K562 (cell line): ENCODE results near the gene KATNB1. TPM values are rescaled to one million over a fixed set of nuclear protein-coding genes. Genes with fewer than 3 reads are reported as not detected.

Experiments
- ATAC-seq: fragments of 200-7000 bp; cut with Tn5 transposase; 3 replicates; pipeline ENCODE4 v1.9.1; 2020; ENCODE audit warnings: moderate library complexity
- BruUV-seq: library from RNA; stranded (reverse); fragments of 400-500 nt; replicated peaks from 2 replicates; lab custom pipeline; 2021; lab: Mats Ljungman, UMichigan
- CTCF ChIA-PET: fragments of 300-600 bp; formaldehyde crosslinking; extraction: SDS; loops from one replicate; lab custom pipeline; 2021; ENCODE audit warnings: low intra/inter-chr PET ratio; lab: Yijun Ruan, JAX
- POLR2A ChIA-PET: fragments of 300-600, 350-650 bp; sonication (Branson Sonifier 250); formaldehyde crosslinking; extraction: SDS; loops from one replicate; lab custom pipeline; 2021; ENCODE audit warnings: antibody characterized with exemption, inconsistent platforms; lab: Yijun Ruan, JAX
- DNase-seq, 4 experiments: peaks; one replicate each; pipeline versions ENCODE4 v3.0.0 to v3.0.0-alpha.2; 2011 to 2018; ENCODE audit warnings: low spot score in 3 of 4, mixed read lengths in 3 of 4; ENCODE audit errors: extremely low read depth in 1 of 4
- FAIRE-seq: peaks from 2 replicates; lab custom pipeline; 2011; peaks lifted over from hg19 to GRCh38; lab: Jason Lieb, UNC
- H2AFZ ChIP-seq: 2 replicates; pipeline ENCODE4 v1.6.0; 2011; ENCODE audit warnings: low read depth, low read length, control low read depth, inconsistent platforms
- H3K27ac ChIP-seq: fragments of 200-600 bp; 3 replicates; pipeline ENCODE4 v1.8.0; 2011; ENCODE audit warnings: low read depth, mild to moderate bottlenecking, control low read depth, inconsistent platforms, low read length, moderate library complexity, mixed read lengths; ENCODE audit errors: extremely low read depth
- H3K27me3 ChIP-seq, 2 experiments: fragments of 300-600 bp in 1 of 2; 2 replicates in 1 of 2; 3 replicates in 1 of 2; pipeline versions ENCODE4 v1.6.0 to v1.8.0; 2011; ENCODE audit warnings: inconsistent platforms in 2 of 2, low read length in 2 of 2, mild to moderate bottlenecking in 1 of 2, mixed read lengths in 1 of 2, moderate library complexity in 1 of 2; ENCODE audit not compliant: control insufficient read depth in 2 of 2, insufficient read depth in 2 of 2
- H3K36me3 ChIP-seq: fragments of 300-600 bp; 3 replicates; pipeline ENCODE4 v1.8.0; 2011; ENCODE audit warnings: mild to moderate bottlenecking, low read length, inconsistent platforms; ENCODE audit not compliant: control insufficient read depth, insufficient read depth
- H3K4me1 ChIP-seq, 2 experiments: fragments of 200-600 bp in 1 of 2; replicated peaks in 1 of 2; 2 replicates in 1 of 2; 3 replicates in 1 of 2; pipeline versions ENCODE4 v1.5.1 to v1.8.0; 2011; ENCODE audit warnings: inconsistent platforms in 2 of 2, low read length in 2 of 2, mild to moderate bottlenecking in 1 of 2, mixed read lengths in 1 of 2, moderate library complexity in 1 of 2; ENCODE audit not compliant: control insufficient read depth in 2 of 2, insufficient read depth in 2 of 2
- H3K4me2 ChIP-seq: 2 replicates; pipeline ENCODE4 v1.6.1; 2011; ENCODE audit warnings: low read length, control low read depth, inconsistent platforms, mixed read lengths; ENCODE audit not compliant: insufficient read depth
- H3K4me3 ChIP-seq: fragments of 200-600 bp; sonication (generic), shearing (Covaris generic); 2 replicates; pipeline ENCODE4 v1.5.1; 2016; ENCODE audit warnings: control low read depth, inconsistent platforms
- H3K79me2 ChIP-seq: fragments of 200-600 bp; 3 replicates; pipeline ENCODE4 v1.8.0; 2011; ENCODE audit warnings: low read length, inconsistent platforms; ENCODE audit not compliant: control insufficient read depth, insufficient read depth
- H3K9ac ChIP-seq, 2 experiments: 2 replicates each; pipeline versions ENCODE4 v1.6.0 to v1.6.1; 2011; ENCODE audit warnings: low read depth in 2 of 2, low read length in 2 of 2, control low read depth in 1 of 2, inconsistent platforms in 1 of 2, mild to moderate bottlenecking in 1 of 2, mixed read lengths in 1 of 2; ENCODE audit not compliant: insufficient read depth in 1 of 2
- H3K9me1 ChIP-seq: one replicate; pipeline ENCODE4 v1.6.0; 2011; ENCODE audit warnings: inconsistent platforms, mild to moderate bottlenecking, low read length, moderate library complexity; ENCODE audit not compliant: control insufficient read depth, insufficient read depth
- H3K9me3 ChIP-seq: replicated peaks from 2 replicates; pipeline ENCODE4 v1.5.1; 2011; ENCODE audit warnings: low read depth, low read length, inconsistent platforms; ENCODE audit not compliant: control insufficient read depth, insufficient read depth
- H4K20me1 ChIP-seq: replicated peaks from 2 replicates; pipeline ENCODE4 v1.6.1; 2011; ENCODE audit warnings: low read length, inconsistent platforms, mixed read lengths; ENCODE audit not compliant: control insufficient read depth, insufficient read depth
- CEBPB ChIP-seq: fragments of 450-650 bp; IDR thresholded peaks from 2 replicates; pipeline ENCODE4 v1.6.1; 2016; ENCODE audit warnings: missing genetic modification characterization, missing compliant biosample characterization
- CEBPG ChIP-seq, 3 experiments: fragments of 200-800 bp in 1 of 3; sonication (Bioruptor generic) in 1 of 3; sonication (generic) in 1 of 3; formaldehyde crosslinking in 1 of 3; IDR thresholded peaks in 2 of 3; conservative IDR thresholded peaks in 1 of 3; 2 replicates each; pipeline versions ENCODE4 v1.6.1 to v1.8.0; 2016 to 2022; ENCODE audit warnings: missing compliant biosample characterization in 2 of 3, missing genetic modification characterization in 2 of 3, mild to moderate bottlenecking in 1 of 3, missing genetic modification reagents in 1 of 3
- EWSR1 ChIP-seq: fragments of 450-650 bp; IDR thresholded peaks from 2 replicates; pipeline ENCODE4 v1.6.1; 2018; ENCODE audit warnings: borderline replicate concordance, mild to moderate bottlenecking, low read depth, moderate library complexity; ENCODE audit not compliant: partially characterized antibody
- HDGF ChIP-seq: fragments of 450-650 bp; IDR thresholded peaks from 2 replicates; pipeline ENCODE4 v1.6.1; 2016
- HLTF ChIP-seq: fragments of 450-650 bp; IDR thresholded peaks from 2 replicates; pipeline ENCODE4 v1.6.1; 2016
- MITF ChIP-seq: IDR thresholded peaks from 2 replicates; pipeline ENCODE4 v1.6.1; 2014; ENCODE audit warnings: antibody characterized with exemption
- NR2C1 ChIP-seq, 2 experiments: fragments of 450-650 bp; IDR thresholded peaks; 2 replicates each; pipeline ENCODE4 v1.6.1; 2017; ENCODE audit warnings: mild to moderate bottlenecking in 2 of 2, antibody characterized with exemption in 1 of 2, inconsistent platforms in 1 of 2, missing compliant biosample characterization in 1 of 2, missing genetic modification characterization in 1 of 2
- TGIF2 ChIP-seq: sonication (generic); formaldehyde crosslinking; IDR thresholded peaks from 2 replicates; pipeline ENCODE4 v1.8.1; 2022; ENCODE audit warnings: mild to moderate bottlenecking, missing genetic modification reagents, moderate library complexity
- ZSCAN32 ChIP-seq: fragments of 450-650 bp; formaldehyde crosslinking; IDR thresholded peaks from 2 replicates; pipeline ENCODE4 v1.4.0; 2020; ENCODE audit warnings: mild to moderate bottlenecking, moderate library complexity
- WGBS: fragments of 100-300 bp; shearing (Covaris generic); methylation state at CpG from one replicate; pipeline ENCODE4 v1.1.6; 2016; ENCODE audit warnings: low coverage, mixed read lengths; ENCODE audit not compliant: insufficient coverage; ENCODE audit errors: missing lambda C conversion rate; 5-methylcytosine and 5-hydroxymethylcytosine counted together
- in situ Hi-C: fragments of 300-500 bp; cut with MboI; formaldehyde crosslinking; loops from 4 replicates; pipeline ENCODE4 v1.15.0; 2018; ENCODE audit warnings: inconsistent platforms, mixed read lengths
- intact Hi-C: fragments of 100-400 bp; cut with micrococcal nuclease; formaldehyde crosslinking; loops from 2 replicates; pipeline ENCODE4 v1.14.2; 2022
- polyA plus RNA-seq, 8 experiments: library from polyadenylated mRNA; depleted of rRNA in 4 of 8; stranded (reverse) in 5 of 8; unstranded in 3 of 8; fragments of >200 nt; fragmentation: Nextera tagmentation in 2 of 8; fragmentation: Illumina TruSeq in 1 of 8; extraction: Ambion mirVana in 2 of 8; extraction: Trizol in 1 of 8; gene quantifications; 2 replicates each; pipeline versions ENCODE4 v1.2.1 to v1.2.3, GENCODE V29; 2011 to 2014; ENCODE audit warnings: inconsistent platforms in 1 of 8, missing spikeins in 1 of 8
- total RNA-seq, 7 experiments: library from RNA; depleted of rRNA in 6 of 7; stranded (reverse); fragments of >200 nt in 6 of 7; fragmentation: Illumina TruSeq in 2 of 7; extraction: Trizol in 2 of 7; gene quantifications; 2 replicates each; pipeline versions ENCODE4 v1.2.1 to v1.2.3, GENCODE V29; 2011 to 2021; ENCODE audit warnings: low replicate concordance in 1 of 7
- TF ChIP-seq, protein P1 (sequence below): fragments of 450-650 bp; IDR thresholded peaks from 2 replicates; pipeline ENCODE4 v1.6.1; 2016; ENCODE audit warnings: borderline replicate concordance
- TF ChIP-seq, protein P2 (sequence below), 2 experiments: fragments of 450-650 bp in 1 of 2; sonication (generic) in 1 of 2; formaldehyde crosslinking in 1 of 2; IDR thresholded peaks in 1 of 2; conservative IDR thresholded peaks in 1 of 2; 2 replicates each; pipeline versions ENCODE4 v1.6.1 to v1.8.1; 2016 to 2023; ENCODE audit warnings: mild to moderate bottlenecking in 2 of 2, moderate library complexity in 2 of 2, inconsistent platforms in 1 of 2, missing genetic modification reagents in 1 of 2

KATNB1 gene
- total and polyA plus RNA-seq, 9 of the 15 experiments (the other 6 are each of a cell fraction or from before 2014, with no cell fraction given), result 1.2 to 52.6 (median 21.9) TPM

GRCh38 chr16:57709663-57710062, 25.9 kb upstream of the KATNB1 start:
- H3K9ac ChIP-seq, result no peak overlapping the region
- peaks cover 5 to 21% of the 10 kb centered on the region in 2 experiments; a peak in 4 of 5 replicates for H3K27me3 ChIP-seq
- peaks cover 6 to 16% of the 10 kb centered on the region in 2 experiments; a peak in 4 of 5 replicates for H3K4me1 ChIP-seq
- no TSS peak for BruUV-seq
- no peaks in the 10 kb centered on the region for H3K9me1 ChIP-seq
- no peak for ATAC-seq
- H3K4me3 ChIP-seq, result no peak overlapping the region
- no peaks in the 10 kb centered on the region for H3K36me3 ChIP-seq
- H3K4me2 ChIP-seq, result no peak overlapping the region
- in situ Hi-C loops (no loop called here), intact Hi-C loops (no loop called here)
- no peaks in the 10 kb centered on the region for H3K79me2 ChIP-seq
- ChIA-PET CTCF (no interaction called here), POLR2A (no interaction called here)
- H4K20me1 ChIP-seq, result no peaks in the 10 kb centered on the region
- DNase-seq, result no peak
- H3K9me3 ChIP-seq, result no peaks in the 10 kb centered on the region
- WGBS, result 8% methylated on average over 3 of the region's 3 CpGs
- FAIRE-seq, result no peak
- H2AFZ ChIP-seq, result no peak overlapping the region
- no peak overlapping the region for H3K27ac ChIP-seq
- TF ChIP-seq CEBPB (tag) (peak; percentile 56), EWSR1 (no peak), ZSCAN32 (CRISPR knock-in tag) (no peak), CEBPG (CRISPR knock-in tag; IDR thresholded peaks at IDR 0.05) (no peak), CEBPG (tag; conservative IDR thresholded peaks at IDR 0.05 in 1 of 2, IDR thresholded peaks at IDR 0.05 in 1 of 2) (peak; percentile 32 to 58; a peak in 3 of 4 replicates), MITF (no peak), HLTF (no peak), NR2C1 (IDR thresholded peaks at IDR 0.05) (no peak), NR2C1 (tag; IDR thresholded peaks at IDR 0.05) (no peak), HDGF (no peak), TGIF2 (CRISPR knock-in tag) (no peak)
- TF ChIP-seq, protein P1, sequence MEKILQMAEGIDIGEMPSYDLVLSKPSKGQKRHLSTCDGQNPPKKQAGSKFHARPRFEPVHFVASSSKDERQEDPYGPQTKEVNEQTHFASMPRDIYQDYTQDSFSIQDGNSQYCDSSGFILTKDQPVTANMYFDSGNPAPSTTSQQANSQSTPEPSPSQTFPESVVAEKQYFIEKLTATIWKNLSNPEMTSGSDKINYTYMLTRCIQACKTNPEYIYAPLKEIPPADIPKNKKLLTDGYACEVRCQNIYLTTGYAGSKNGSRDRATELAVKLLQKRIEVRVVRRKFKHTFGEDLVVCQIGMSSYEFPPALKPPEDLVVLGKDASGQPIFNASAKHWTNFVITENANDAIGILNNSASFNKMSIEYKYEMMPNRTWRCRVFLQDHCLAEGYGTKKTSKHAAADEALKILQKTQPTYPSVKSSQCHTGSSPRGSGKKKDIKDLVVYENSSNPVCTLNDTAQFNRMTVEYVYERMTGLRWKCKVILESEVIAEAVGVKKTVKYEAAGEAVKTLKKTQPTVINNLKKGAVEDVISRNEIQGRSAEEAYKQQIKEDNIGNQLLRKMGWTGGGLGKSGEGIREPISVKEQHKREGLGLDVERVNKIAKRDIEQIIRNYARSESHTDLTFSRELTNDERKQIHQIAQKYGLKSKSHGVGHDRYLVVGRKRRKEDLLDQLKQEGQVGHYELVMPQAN, result no peak
- TF ChIP-seq, protein P2, sequence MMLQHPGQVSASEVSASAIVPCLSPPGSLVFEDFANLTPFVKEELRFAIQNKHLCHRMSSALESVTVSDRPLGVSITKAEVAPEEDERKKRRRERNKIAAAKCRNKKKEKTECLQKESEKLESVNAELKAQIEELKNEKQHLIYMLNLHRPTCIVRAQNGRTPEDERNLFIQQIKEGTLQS (IDR thresholded peaks at IDR 0.05), result peak; percentile 39
- TF ChIP-seq, protein P2 (CRISPR knock-in tag; conservative IDR thresholded peaks at IDR 0.05), result no peak
